ENCODE data around the gene SHISA7. TPM values are rescaled to one million over a fixed set of nuclear protein-coding genes. Genes with fewer than 3 reads are reported as not detected.
"Not testable (repeated sequence)": the region's sequence is repeated elsewhere in the genome, so short reads cannot be mapped to it uniquely, and the experiment has no call there.

Gene SHISA7
- total RNA-seq, 2 donors from 2014 or later: not detected

DNA sequence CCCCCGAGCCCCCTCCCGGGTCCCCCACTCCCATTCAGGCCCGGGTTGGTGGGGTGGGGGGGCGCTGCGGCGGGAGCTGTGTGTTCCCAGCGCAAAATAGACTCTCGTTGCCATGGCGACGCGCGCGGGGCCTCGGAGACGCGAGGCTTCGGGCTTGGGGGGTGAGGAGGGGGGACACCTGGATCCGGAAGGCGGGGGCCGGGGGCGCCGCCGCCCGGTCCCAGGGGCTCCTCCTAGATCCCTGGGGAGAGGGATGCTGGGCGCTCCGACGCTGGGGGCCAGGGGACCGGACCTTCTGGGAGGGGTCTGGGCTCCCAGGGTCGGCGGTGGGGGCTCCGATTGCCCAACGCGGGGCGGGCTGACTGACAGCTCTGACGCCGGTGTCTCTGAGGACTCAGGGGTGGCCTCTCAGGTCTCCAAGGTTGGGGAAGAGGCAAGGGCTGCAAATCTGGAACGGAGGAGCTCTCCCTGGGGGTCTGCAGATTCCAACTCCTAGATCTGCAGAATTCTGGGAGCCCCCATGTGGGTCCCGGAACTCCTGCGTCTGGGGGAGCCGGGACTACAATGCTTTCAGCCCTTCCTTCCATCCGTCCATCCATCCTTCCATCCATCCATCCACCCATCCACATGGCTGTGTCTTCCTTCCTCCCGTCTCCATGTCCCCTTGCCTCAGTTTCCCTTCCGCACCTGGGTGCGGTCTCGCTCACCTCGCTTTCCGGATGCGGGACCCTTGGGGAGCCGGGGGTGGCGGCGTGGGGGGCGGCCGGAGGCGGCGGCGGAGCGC lies 9.1 kb upstream of the SHISA7 start:
- Histone ChIP-seq H3K4me3 (peak overlapping the region; percentile 39), H3K9me3 (no peaks in the 10 kb centered on the region), H3K4me1 (ENCODE audit: control insufficient read depth in 1 of 2, low read depth in 2 of 2) (peaks cover 10 to 19% of the 10 kb centered on the region in 2 donors), H3K27me3 (replicated peaks; ENCODE audit: insufficient read depth) (no peaks in the 10 kb centered on the region), H3K27ac (no peak overlapping the region), H3K36me3 (no peaks in the 10 kb centered on the region)
- ATAC-seq (ENCODE audit: insufficient number of reproducible peaks, low FRiP score, low read depth): no peak
- TF ChIP-seq, protein P1, sequence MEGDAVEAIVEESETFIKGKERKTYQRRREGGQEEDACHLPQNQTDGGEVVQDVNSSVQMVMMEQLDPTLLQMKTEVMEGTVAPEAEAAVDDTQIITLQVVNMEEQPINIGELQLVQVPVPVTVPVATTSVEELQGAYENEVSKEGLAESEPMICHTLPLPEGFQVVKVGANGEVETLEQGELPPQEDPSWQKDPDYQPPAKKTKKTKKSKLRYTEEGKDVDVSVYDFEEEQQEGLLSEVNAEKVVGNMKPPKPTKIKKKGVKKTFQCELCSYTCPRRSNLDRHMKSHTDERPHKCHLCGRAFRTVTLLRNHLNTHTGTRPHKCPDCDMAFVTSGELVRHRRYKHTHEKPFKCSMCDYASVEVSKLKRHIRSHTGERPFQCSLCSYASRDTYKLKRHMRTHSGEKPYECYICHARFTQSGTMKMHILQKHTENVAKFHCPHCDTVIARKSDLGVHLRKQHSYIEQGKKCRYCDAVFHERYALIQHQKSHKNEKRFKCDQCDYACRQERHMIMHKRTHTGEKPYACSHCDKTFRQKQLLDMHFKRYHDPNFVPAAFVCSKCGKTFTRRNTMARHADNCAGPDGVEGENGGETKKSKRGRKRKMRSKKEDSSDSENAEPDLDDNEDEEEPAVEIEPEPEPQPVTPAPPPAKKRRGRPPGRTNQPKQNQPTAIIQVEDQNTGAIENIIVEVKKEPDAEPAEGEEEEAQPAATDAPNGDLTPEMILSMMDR (IDR thresholded peaks at IDR 0.05): no peak
- no peak for DNase-seq (ENCODE audit: low spot score)

- no peaks in the 10 kb centered on the region for H3K9me3 ChIP-seq
- TF ChIP-seq, protein P1 (IDR thresholded peaks at IDR 0.05): no peak
- H3K36me3 ChIP-seq: no peaks in the 10 kb centered on the region
- H3K27ac ChIP-seq: no peak overlapping the region
- DNase-seq (ENCODE audit: low spot score) (no peak), ATAC-seq (ENCODE audit: insufficient number of reproducible peaks, low FRiP score, low read depth) (no peak)
- H3K27me3 ChIP-seq (replicated peaks; ENCODE audit: insufficient read depth): no peaks in the 10 kb centered on the region
- peaks cover 10 to 19% of the 10 kb centered on the region in 2 donors for H3K4me1 ChIP-seq (ENCODE audit: control insufficient read depth in 1 of 2, low read depth in 2 of 2)
- H3K4me3 ChIP-seq: peak overlapping the region; percentile 39
These were observed 8.3 kb upstream of the SHISA7 start for GRCh38 chr19:55451163-55451964.

DNA sequence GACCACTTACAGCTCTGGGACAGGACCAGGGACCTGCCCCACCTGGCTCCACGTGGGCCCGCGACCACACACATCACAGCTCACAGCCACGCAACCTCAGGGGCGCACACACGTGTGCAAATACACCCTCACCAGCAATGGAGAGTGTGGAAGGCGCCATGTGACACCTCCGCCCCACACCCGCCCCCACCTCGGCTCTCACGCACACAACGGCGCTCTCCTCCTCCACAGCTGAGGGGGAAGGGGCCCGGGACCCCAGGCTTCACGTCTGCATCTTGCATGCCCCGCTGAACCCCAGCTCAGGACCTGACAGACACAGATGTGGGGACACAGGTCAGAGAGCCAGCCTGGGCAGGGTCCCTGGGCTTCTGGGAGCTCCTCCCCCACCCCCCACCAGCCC lies 6.4 kb upstream of the SHISA7 start:
- no peak overlapping the region for H3K4me3 ChIP-seq
- H3K4me1 ChIP-seq (ENCODE audit: control insufficient read depth in 1 of 2, low read depth in 2 of 2): peaks cover 10 to 19% of the 10 kb centered on the region in 2 donors
- no peaks in the 10 kb centered on the region for H3K36me3 ChIP-seq
- H3K27ac ChIP-seq: no peak overlapping the region
- DNase-seq (ENCODE audit: low spot score): no peak
- H3K27me3 ChIP-seq (replicated peaks; ENCODE audit: insufficient read depth): no peaks in the 10 kb centered on the region
- no peaks in the 10 kb centered on the region for H3K9me3 ChIP-seq
- TF ChIP-seq, protein P1 (IDR thresholded peaks at IDR 0.05): no peak
- ATAC-seq (ENCODE audit: insufficient number of reproducible peaks, low FRiP score, low read depth): no peak

DNA sequence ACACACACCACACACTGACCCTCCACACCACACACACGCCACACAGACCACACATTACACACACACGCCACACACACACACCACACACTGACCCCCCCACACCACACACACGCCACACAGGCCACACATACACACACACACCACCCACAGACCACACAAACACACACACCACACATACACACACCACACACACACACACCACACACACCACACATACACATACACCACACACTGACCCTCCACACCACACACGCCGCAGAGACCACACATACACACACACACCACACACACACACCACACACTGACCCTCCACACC lies 5.0 kb upstream of the SHISA7 start:
- H3K4me1 ChIP-seq (ENCODE audit: control insufficient read depth in 1 of 2, low read depth in 2 of 2): peaks cover 10 to 19% of the 10 kb centered on the region in 2 donors
- not testable (repeated sequence) for H3K4me3 ChIP-seq; DNase-seq (ENCODE audit: low spot score); H3K27ac ChIP-seq; ATAC-seq (ENCODE audit: insufficient number of reproducible peaks, low FRiP score, low read depth); H3K27me3 ChIP-seq (replicated peaks; ENCODE audit: insufficient read depth); H3K9me3 ChIP-seq; H3K36me3 ChIP-seq

GRCh38 chr19:55447421-55448174 lies 4.5 kb upstream of the SHISA7 start:
- H3K27me3 ChIP-seq (replicated peaks; ENCODE audit: insufficient read depth): peaks cover 5% of the 10 kb centered on the region
- H3K27ac ChIP-seq: no peak overlapping the region
- H3K4me3 ChIP-seq: no peak overlapping the region
- no peaks in the 10 kb centered on the region for H3K36me3 ChIP-seq
- DNase-seq (ENCODE audit: low spot score) (no peak), ATAC-seq (ENCODE audit: insufficient number of reproducible peaks, low FRiP score, low read depth) (no peak)
- TF ChIP-seq, protein P1 (IDR thresholded peaks at IDR 0.05): no peak
- H3K4me1 ChIP-seq (ENCODE audit: control insufficient read depth in 1 of 2, low read depth in 2 of 2): peaks cover 10 to 14% of the 10 kb centered on the region in 2 donors
- H3K9me3 ChIP-seq: no peaks in the 10 kb centered on the region

Data from thoracic aorta (tissue), 2 donors.